Stimulated activated CD8-positive, alpha-beta memory T cell treated with anti-CD3 and anti-CD28 coated beads, Interleukin-7, amount 100 ng/mL, for 24 hours (primary cell): ENCODE data around the gene ST7.

ENCODE experiments used
- DNase-seq: peaks from one replicate; pipeline ENCODE4 v3.0.0-alpha.2; 2020; ENCODE audit warnings: low read depth

The ST7 gene

GRCh38 chr7:117032810-117033209 is 79.5 kb downstream of the ST7 start:
- no peak for DNase-seq

DNA sequence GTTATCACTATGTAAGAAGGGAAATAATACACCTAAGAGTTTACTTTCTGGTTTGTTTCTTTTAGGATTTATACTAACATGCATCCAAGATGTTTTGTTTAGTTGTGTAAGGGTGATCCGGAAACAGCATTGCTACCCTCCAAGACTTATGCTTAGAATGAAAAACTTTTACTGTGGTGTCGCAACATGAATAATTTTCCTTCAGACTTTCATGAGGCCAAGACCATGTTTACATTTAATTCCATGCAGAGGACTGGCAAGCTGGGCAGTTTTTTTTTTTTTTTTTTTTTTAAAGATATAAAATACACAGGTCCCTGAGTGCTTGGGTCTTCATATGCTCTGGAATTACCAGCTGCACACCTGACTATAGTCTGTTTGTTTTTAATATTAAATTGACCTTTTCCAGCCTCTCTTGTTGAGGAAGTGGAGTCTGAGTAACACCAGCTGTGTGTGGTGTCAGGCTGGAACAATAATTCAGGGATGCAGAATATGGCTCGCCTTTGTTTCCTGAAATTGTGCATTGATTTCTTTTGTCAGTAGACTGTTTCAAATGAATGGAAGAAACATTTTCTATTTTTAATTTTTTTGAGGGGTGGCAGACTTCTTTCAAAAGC is 81.7 kb downstream of the ST7 start:
- no peak for DNase-seq

DNA sequence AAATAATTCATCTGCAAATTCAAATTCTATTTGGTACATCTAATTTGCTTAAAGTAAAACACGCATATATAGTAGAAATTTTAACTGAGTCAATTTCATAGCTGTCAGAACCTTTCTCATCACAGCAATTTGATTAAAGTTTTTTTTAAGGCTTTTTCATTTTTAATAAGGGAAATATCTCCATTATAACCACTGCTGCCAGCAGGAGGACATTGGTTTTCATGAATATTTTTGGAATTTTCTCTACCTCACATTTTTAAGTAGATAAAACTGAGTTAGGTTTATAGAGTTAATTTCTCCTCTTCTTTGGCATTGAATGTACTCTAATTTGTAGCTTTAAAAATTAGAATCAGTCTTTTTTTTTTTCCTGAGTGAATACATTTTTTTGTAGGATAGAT is 82.2 kb downstream of the ST7 start:
- no peak for DNase-seq

- no peak for DNase-seq
Measured at GRCh38 chr7:117036053-117036669, 82.9 kb downstream of the ST7 start.

- DNase-seq: no peak
Measured at GRCh38 chr7:117036836-117037235, 83.5 kb downstream of the ST7 start.

DNA sequence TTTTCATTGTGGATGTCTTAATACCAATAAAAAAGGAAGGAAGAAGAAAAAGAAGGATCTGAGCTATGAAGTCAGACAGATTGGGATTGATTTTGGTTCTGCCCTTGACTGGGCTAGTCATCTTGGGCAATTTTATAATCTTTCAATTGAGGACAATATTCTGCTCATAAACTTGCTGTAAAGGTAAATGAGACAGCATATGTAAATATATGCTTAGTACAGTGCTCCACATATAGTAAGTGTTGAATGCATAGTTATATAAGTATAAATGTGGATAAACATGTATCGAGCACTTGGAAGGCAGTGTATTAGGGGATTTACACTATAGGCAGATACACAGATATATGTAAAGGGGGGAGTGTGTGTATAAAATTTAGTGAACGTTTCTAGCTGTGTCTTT is 85.1 kb downstream of the ST7 start:
- no peak for DNase-seq

GRCh38 chr7:117041007-117041406 is 87.7 kb downstream of the ST7 start:
- DNase-seq: no peak

DNA sequence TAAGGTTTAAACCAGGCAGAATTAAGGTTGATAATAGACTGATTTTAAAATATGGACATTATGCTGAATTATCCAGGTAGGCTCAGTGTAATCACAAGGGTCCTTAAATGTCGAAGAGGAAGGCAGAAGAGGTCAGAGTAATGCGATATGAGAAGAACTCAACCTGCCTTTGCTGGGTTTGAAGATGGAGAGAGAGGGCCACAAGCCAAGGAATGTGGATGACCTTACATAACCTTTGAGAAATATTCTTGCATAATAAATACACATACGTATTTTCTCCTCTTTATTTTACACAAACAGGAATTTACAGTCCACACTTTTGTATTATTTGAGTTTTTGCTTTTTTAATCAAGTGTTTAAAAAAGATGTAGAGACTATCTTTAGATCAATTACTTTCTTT is 88.5 kb downstream of the ST7 start:
- no peak for DNase-seq

GRCh38 chr7:117043108-117043825 is 90.0 kb downstream of the ST7 start:
- no peak for DNase-seq

- DNase-seq: no peak
Measured at GRCh38 chr7:117044664-117045063, 91.4 kb downstream of the ST7 start.

GRCh38 chr7:117045927-117046710 is 92.8 kb downstream of the ST7 start:
- no peak for DNase-seq

DNA sequence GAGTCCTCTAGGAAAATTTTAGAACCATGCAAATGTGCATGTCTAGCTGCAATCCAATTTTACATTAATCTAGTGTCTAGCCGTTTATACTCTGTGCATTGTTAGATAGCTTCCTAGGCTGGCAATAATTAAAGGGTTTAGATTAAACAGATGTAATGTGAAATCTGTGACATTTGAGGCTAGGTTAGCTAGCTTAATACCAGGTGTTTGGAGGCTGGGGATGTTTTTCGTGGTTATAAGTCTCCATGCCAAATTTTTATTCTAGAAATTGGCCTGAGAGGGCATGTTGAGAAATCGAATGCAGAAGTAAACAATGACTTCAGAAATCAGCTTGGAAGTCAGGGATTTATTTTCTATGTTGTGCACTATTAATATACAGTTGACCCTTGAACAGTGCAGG is 94.2 kb downstream of the ST7 start:
- DNase-seq: no peak

GRCh38 chr7:117048114-117048866 is 95.0 kb downstream of the ST7 start:
- DNase-seq: no peak

DNA sequence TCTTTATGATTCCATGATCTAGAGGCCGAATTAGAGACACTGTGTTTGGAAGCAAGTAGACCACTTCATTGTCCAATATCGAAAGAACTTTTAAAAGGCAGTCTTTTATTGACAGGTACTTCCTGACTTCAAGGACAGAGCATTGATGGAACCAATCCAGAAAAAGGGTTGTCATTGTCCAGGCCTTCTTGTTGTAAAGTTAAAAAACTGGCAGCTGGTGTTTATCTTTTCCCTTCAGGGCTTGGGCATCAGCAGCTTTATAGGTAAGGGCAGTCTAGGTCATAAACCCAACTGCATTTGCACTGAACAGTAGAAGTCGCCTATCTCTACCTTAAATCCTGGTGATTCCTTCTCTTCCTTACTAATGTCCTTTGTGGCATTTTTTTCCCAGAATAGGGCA is 95.6 kb downstream of the ST7 start:
- DNase-seq: no peak

- no peak for DNase-seq
Measured at GRCh38 chr7:117051808-117052207, 98.5 kb downstream of the ST7 start.

DNA sequence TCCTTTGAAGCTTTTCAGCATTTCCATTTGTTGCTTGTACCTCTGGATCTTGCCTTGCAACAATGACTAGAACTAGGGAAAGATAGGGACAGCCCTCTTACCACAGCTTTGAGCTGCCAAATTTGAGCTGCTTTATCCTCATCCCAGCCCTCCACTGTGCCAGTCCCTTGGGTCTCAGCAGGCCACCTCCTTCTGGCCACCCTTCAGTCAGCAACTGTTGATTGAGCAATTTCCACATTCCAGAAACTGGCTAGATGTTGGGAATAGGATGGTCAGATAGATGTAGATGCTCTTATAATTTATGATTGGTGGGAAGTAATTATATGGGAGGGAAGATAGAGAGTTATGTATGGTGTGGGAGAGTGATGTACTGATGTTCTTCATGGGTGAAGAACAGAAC is 100.1 kb downstream of the ST7 start:
- DNase-seq: no peak

DNA sequence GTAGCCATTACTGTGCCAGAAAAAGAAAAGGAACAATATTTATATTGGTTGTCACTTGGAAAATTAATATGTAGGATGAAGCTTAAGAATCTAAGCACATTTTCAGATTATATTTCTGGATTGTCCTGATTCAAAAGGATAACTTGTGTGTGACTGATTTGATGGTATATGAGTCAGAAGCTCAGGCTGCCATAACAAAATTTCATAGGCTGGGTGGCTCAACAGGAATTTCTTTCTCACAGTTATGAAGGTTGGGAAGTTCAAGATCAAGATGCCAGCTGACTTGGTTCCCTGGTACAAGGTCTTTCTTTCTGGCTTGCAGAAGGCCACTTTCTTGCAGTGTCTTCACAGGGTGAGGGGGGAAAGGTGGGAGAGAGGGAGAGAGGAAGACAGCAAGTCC is 108.5 kb downstream of the ST7 start:
- DNase-seq: no peak

- no peak for DNase-seq
Measured at GRCh38 chr7:117062300-117062699, 109.0 kb downstream of the ST7 start.

DNA sequence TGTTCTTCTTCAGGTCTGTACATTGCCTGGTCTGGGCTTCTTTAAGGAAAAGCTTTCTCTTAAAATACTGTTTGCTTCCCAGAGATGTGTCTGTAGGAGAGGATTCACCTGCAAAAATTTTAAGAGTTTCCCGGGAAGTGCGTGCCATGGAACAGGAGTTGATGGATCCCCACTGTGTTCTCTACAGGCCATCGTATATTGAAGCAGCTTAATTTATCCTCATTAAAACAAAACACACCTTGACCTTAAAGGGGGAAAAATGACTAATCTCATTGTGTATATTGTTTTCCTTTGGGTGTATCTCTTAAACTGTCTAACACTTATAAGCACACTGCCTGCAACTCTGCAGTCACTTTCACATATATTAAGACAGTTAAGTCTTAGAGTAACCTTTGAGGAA is 111.4 kb downstream of the ST7 start:
- no peak for DNase-seq

GRCh38 chr7:117065571-117066150 is 112.4 kb downstream of the ST7 start:
- DNase-seq: no peak

DNA sequence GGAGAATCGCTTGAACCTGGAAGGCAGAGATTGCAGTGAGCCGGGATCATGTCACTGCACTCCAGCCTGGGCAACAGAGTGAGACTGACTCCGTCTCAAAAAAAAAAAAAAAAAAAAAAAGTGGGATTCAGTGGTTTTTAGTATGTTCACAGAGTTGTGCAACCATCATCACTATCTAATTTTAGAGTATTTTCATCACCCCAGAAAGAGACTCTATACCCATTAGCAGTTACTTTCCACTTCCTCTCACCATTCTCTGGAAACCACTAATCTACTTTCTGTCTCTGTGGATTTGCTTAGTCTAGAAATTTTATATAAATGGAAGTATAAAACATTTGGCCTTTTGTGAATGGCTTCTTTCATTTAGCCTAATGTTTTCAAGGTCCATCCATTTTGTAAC is 113.4 kb downstream of the ST7 start:
- no peak for DNase-seq

DNA sequence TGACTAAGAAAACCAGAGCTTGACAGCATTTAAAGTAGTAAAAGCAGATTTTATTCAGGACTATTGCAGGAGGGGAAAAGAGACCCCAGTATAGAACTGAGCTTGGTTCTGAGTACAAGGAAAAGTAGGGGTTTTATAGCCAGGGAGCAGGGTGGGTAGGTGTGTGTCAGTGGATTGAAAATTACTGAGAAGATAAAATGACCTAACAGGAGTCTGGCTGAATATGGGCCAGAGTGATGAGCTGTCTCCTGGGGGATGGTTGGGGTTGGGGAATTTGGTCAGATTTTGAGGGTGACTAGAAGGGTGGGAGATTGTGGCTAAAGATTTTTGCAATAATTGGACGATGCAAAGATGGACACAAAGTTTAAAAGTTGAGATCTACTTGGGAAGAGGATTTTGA is 114.0 kb downstream of the ST7 start:
- DNase-seq: no peak
